HFF-Myc (cell line): ENCODE measurements around the gene RNF208.

ENCODE experiments used
- DNase-seq: peaks from one replicate; pipeline ENCODE4 v3.0.0-alpha.2; 2011; ENCODE audit warnings: low read depth; ENCODE audit errors: extremely low read depth
- H3K4me3 ChIP-seq: replicated peaks from 2 replicates; pipeline ENCODE4 v1.5.1; 2011; ENCODE audit warnings: low read depth, mild to moderate bottlenecking, control low read depth, low read length
- TF ChIP-seq, protein P1 (sequence below): IDR thresholded peaks from 2 replicates; pipeline ENCODE4 v1.5.1; 2012; ENCODE audit warnings: mild to moderate bottlenecking, low read depth, low read length, control low read depth; ENCODE audit errors: missing control alignments

The RNF208 gene

GRCh38 chr9:137180491-137180890, 41.5 kb downstream of the RNF208 start:
- TF ChIP-seq, protein P1, sequence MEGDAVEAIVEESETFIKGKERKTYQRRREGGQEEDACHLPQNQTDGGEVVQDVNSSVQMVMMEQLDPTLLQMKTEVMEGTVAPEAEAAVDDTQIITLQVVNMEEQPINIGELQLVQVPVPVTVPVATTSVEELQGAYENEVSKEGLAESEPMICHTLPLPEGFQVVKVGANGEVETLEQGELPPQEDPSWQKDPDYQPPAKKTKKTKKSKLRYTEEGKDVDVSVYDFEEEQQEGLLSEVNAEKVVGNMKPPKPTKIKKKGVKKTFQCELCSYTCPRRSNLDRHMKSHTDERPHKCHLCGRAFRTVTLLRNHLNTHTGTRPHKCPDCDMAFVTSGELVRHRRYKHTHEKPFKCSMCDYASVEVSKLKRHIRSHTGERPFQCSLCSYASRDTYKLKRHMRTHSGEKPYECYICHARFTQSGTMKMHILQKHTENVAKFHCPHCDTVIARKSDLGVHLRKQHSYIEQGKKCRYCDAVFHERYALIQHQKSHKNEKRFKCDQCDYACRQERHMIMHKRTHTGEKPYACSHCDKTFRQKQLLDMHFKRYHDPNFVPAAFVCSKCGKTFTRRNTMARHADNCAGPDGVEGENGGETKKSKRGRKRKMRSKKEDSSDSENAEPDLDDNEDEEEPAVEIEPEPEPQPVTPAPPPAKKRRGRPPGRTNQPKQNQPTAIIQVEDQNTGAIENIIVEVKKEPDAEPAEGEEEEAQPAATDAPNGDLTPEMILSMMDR, result no peak
- H3K4me3 ChIP-seq, result no peak overlapping the region
- DNase-seq, result no peak

GRCh38 chr9:137179761-137180160, 42.3 kb downstream of the RNF208 start:
- H3K4me3 ChIP-seq, result no peak overlapping the region
- DNase-seq, result no peak
- TF ChIP-seq, protein P1, result no peak

- TF ChIP-seq, protein P1, result no peak
- H3K4me3 ChIP-seq, result no peak overlapping the region
- no peak for DNase-seq
These were observed 43.0 kb downstream of the RNF208 start for GRCh38 chr9:137178939-137179630.

GRCh38 chr9:137178201-137178938, 43.7 kb downstream of the RNF208 start:
- no peak for DNase-seq
- H3K4me3 ChIP-seq, result no peak overlapping the region
- TF ChIP-seq, protein P1, result no peak

DNA sequence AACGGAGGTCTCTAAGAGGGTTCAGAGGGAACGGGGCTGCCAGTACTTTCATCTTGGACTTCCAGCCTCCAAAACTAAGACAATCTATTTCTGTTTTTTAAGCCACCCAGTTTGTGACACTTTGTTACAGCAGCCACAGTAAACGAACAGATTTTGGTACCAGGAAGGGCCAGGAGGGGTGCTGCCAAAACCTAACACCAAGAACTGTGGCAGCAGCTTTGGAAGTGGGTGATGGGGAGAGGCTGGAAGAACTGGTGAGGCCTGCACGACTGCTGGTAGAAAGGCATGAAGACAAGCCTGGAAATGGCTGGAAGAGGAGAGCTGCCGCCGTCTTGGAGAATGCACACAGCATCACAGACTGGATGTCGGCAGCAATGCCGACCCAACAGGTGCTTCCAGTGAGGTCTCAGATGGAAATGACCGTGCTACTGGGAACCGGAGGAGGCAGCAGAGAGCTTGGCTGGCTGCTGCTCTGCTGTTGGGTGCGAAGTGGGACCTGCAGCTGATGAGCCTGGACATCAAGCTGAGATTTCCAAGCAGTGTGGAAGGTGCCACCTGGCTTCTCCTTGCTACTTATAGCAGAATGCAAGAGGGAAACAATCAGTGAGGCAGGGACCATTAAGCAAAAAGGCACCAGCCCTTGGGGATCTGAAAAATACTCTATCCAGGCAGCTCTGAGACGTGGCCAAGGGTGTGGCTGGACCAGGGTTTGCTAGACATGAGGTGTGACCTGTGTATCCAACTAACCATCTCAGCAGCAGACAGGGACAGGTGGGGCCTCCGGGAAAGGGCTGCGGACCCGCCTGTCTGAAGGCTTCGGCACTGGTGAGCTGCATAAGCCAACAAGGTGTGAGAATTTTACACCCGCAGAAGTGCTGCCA, 45.5 kb downstream of the RNF208 start:
- DNase-seq, result no peak
- no peak overlapping the region for H3K4me3 ChIP-seq
- TF ChIP-seq, protein P1, result peak; percentile 62

DNA sequence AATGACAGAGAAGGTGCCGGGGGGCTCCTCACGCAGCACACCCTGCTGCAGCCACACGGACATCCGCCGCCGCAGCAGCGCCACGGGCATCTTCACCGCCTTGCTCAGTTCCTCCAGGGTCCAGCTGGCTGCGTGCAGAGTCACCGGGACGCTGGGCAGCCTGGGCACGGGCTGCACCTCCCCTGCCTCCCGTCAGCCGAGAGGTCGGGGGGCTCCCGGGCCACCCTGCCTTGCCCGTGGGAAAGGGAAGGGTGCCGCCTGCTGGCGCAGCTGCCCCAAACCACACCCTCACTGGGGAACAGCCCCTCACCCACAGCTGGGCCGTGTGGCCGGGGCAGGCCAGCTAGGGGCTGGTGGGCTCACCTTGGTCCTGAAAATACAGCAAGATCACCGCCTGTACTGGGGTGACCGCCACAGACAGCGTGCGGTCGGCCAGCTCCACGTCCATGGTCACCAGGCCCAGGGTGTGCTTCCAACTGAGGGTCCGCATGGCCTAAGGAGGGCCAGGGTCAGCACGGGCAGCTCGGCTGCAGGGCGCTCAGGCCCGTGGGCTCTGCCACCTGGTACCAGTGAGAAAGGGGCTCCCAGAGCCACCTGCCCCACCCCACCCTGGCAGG, 46.6 kb downstream of the RNF208 start:
- DNase-seq, result no peak
- H3K4me3 ChIP-seq, result no peak overlapping the region
- TF ChIP-seq, protein P1, result peak; percentile 43
